ENCODE data around the gene GMPPA. TPM values are rescaled to one million over a fixed set of nuclear protein-coding genes. Genes with fewer than 3 reads are reported as not detected.

The GMPPA gene
- total RNA-seq, 1 donor from 2014 or later: 22.6 TPM

- intact Hi-C loops (cut with DNase I): no loop called here
- DNase-seq (ENCODE audit: low spot score): no peak
Observed at GRCh38 chr2:219512524-219513216, 14.0 kb downstream of the GMPPA start.

GRCh38 chr2:219513787-219514186, 15.1 kb downstream of the GMPPA start:
- intact Hi-C loops (cut with DNase I): no loop called here
- no peak for DNase-seq (ENCODE audit: low spot score)

DNA sequence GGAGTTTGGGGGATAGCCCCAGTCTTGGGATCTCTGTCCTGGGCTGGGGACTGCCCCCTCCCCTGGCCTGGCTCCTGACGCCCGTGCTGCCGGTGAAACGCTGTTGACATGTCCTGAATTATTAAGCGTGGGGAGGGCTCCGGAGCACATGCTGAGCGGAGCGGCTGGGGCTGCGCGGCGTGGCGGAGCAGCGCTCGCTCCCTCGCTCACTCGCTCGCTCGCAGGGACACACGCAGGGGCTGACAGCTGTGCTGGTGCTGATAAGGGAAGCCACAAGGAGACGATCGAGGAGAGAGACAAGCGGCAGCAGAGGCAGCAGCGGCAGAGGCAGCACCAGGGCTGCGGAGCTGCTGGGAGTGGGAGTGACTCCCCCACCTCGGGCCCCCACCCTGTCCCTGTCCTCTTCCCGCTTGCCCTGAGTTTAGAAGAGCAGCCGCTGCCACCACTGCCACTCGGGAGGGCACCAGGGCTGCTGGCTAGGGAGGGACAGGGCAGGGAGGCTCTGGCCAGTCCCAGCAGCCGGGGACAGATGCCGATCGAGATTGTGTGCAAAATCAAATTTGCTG, 15.6 kb downstream of the GMPPA start, which contains the start of gene ASIC4:
Gene ASIC4, plus strand, starts transcription at position 287 of the 566 bp plus-strand sequence. Its CDS starts 243 bp downstream, at position 530.
- DNase-seq (ENCODE audit: low spot score): no peak

DNA sequence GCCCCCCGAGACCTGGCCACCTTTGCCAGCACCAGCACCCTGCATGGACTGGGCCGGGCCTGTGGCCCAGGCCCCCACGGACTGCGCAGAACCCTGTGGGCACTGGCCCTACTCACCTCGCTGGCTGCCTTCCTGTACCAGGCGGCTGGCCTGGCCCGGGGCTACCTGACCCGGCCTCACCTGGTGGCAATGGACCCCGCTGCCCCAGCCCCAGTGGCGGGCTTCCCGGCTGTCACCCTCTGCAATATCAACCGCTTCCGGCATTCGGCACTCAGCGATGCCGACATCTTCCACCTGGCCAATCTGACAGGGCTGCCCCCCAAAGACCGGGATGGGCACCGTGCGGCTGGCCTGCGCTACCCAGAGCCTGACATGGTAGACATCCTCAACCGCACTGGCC, 16.1 kb downstream of the GMPPA start:
- no peak for DNase-seq (ENCODE audit: low spot score)
- intact Hi-C loops (cut with DNase I): no loop called here

More for the DNA sequence above, 15.6 kb downstream of the GMPPA start, which contains the start of gene ASIC4:
- intact Hi-C loops (cut with DNase I): no loop called here

DNA sequence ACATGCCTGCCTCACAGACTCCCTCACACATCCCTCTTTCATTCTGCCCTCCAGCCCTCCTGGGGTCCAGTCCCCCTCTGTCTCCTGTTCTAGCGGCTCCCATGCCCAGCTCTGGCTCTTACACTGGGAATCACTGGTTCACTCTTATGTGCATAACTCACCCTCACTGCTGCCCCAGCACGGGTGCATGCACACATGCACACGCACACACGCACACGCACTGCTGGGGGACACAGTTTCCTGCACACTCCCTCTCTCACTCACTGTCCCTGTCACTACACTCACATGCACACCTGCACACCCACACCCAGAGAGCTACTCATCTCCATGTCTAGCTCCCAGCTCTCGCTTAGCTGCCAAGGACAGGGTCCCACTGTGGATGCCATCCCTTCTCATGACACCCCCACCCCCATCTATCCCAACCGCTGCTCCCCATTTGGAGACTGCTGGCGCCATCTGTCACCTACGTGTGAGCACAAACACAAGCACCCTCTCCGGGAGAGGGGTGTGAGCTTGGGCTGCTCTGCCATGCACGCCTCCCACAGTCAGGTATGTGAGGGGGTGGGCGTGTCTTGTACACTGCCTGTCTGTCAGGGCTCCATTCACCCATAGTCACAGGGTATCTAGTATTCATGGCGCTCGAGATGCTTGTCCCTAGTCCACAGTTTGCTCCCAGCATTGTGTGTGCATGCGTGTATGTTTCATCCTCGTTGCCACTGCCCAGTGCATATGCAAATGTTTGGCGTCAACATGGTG, 17.4 kb downstream of the GMPPA start:
- no peak for DNase-seq (ENCODE audit: low spot score)
- intact Hi-C loops (cut with DNase I): no loop called here

GRCh38 chr2:219516888-219517287, 18.2 kb downstream of the GMPPA start:
- no peak for DNase-seq (ENCODE audit: low spot score)
- intact Hi-C loops (cut with DNase I): no loop called here

- DNase-seq (ENCODE audit: low spot score): no peak
- intact Hi-C loops (cut with DNase I): no loop called here
Observed at GRCh38 chr2:219517954-219518778, 19.5 kb downstream of the GMPPA start.

DNA sequence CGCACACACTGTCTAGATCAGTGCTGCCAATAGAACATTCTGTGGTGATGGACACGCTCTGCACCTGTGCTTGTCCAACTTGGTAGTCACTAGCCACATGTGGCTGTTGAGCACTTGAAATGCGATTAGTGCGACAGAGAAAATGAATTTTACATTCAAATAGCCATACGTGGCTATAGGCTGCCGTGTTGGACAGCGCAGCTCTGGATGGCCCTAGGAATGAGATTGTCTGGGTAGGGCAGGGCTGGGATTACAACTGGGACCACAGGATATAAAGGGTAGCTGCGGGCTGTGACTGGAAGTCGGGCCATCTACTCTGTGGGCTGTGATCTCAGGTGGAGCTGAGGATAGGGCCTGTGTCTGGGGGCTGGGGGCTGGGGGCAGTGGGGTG, 20.8 kb downstream of the GMPPA start:
- DNase-seq (ENCODE audit: low spot score): no peak
- intact Hi-C loops (cut with DNase I): no loop called here

GRCh38 chr2:219520079-219520478, 21.4 kb downstream of the GMPPA start:
- intact Hi-C loops (cut with DNase I): loop anchor here (2.0 kb wide), 2 partner anchors 61 to 117 kb away; no protein-coding TSS in a partner anchor

GRCh38 chr2:219521066-219521880, 22.6 kb downstream of the GMPPA start:
- intact Hi-C loops (cut with DNase I): loop anchor here (2.0 kb wide), 2 partner anchors 62 to 118 kb away; no protein-coding TSS in a partner anchor
- DNase-seq (ENCODE audit: low spot score): no peak

More at GRCh38 chr2:219520079-219520478, 21.4 kb downstream of the GMPPA start:
- DNase-seq (ENCODE audit: low spot score): no peak

DNA sequence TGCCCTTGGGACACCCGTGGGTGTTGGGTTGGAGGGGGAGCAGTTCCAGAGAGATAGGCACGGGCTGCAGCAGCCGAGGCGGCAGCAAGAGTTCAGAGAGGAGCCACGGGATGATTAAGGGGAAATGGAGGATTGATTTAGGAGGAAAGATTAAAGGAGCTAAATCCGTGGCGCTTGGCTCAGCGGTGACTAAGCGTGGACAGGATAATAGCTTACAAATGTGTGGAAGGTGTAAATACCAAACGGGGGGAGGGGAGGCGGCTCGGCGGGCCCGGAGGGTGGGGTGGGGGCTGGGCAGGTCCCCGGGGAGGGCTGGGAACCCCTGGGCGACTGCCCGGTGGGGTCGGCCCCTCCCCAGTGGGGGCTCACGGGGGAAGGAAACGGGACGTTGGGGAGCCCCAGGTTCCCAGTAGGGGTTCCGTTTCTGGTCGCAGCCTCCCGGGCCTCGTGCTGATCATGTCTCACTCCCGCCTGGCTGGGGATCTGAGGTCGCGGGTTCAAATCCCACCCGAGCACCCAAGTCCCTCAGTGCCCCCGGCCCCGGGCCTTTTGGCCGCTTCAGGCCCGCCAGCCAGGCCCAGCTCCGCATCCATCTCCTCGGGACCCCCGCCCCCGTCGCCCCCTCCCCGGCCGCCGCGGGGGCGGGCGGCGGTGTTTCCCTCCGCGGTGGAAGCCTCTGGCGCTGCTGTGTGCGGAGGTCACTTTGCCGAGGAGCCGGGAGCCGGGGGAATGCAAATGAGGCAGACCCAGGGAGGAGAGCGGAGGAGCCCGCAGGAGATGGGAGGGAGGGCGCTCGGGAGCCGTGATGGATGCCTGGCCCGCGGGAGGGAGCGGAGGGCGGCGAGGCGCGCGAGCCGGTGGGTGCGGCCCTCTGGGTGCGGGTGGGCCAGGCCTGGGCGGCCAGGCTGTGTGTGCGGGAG, 23.7 kb downstream of the GMPPA start:
- intact Hi-C loops (cut with DNase I): no loop called here
- no peak for DNase-seq (ENCODE audit: low spot score)

GRCh38 chr2:219523031-219523671, 24.5 kb downstream of the GMPPA start:
- intact Hi-C loops (cut with DNase I): no loop called here
- no peak for DNase-seq (ENCODE audit: low spot score)

GRCh38 chr2:219524817-219525216, 26.1 kb downstream of the GMPPA start:
- no peak for DNase-seq (ENCODE audit: low spot score)
- intact Hi-C loops (cut with DNase I): loop anchor here (5.0 kb wide), 1 partner anchor 48 kb away; no protein-coding TSS in a partner anchor

DNA sequence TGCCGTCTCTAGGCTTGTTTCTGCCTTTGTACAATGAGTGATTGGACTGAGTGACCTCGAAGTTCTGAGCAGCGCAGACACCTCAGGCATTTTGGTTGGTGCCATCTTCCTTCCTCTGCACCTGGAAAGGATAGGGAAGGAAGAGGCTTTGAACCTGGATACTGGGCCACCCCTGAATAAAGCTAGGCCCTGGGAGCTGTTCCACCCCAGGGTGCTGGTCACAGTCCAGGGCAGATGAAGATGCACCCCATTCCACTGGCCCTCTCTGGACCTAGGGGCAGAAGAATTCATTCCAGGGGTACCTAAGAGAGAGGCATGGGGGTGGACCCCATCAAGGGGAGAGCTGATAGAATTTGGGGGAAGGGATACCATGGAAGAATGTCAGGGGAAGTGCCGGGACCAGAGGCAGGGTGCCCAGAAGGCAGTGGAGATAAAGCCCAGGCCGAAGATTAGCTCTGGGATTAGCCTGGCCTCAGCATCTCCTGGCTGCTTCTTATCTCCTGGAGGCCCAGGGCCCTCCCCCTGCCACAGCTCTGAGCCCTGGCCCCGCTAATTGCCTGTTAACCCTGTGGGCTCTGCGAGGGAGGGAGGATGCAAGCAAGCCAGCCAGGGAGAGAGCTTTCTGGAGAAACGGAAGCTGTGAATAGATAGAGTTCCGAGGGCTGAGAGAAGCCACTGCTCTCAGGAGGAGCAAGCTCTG, 27.0 kb downstream of the GMPPA start:
- DNase-seq (ENCODE audit: low spot score): no peak
- intact Hi-C loops (cut with DNase I): loop anchor here (5.0 kb wide), 1 partner anchor 48 kb away; no protein-coding TSS in a partner anchor

DNA sequence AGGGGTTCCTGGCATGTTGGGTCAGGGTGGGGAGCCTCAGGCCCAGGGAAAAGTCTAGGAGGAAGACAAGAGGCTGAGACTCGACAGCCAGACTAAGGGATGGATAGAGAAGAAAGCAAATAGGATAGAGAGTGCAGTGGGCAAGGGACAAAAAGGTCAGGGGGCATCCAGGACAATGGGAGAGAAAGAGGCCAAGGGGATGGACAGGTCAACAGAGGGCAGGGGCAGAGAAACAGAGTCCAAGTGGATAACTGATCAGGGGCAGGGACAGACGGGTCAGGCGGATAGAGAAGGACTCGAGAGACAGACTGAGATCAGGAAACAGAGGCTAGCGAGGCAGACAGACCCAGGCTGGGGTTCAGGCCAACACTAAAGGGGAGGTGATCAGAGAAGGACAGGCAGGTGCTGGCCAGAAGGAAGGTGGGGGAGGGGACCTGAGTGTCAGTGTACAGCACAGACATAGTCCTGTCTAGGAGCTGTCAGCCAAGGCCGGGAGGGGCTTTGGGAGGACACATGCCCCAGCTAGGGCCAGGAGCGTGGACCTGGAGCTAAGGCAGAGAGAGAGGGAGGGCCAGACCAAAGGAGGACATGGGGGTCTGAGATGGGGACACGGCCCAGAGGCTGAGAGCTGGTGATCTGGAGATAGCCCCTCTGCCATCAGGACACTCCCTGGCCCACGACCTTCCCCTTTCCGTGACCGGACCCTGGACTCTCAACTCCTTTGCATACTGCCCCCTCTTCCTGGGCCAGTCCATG, 27.8 kb downstream of the GMPPA start:
- no peak for DNase-seq (ENCODE audit: low spot score)
- intact Hi-C loops (cut with DNase I): loop anchor here (5.0 kb wide), 1 partner anchor 49 kb away; no protein-coding TSS in a partner anchor

DNA sequence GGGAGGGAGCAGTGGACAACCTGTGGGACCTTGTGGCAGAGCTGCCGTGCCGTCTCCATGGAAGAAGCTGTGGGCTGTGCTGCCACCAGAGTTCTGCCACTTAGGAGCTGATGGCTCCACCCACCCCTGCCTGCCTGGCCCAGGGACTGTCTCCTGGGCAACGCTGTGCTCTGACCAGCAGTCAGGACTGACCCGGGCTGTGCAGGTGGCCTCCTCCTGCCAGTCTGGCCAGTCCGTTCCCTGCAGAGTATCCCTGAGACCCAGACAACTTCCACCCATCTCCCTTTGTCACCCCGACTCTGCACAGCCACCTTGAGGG, 28.3 kb downstream of the GMPPA start:
- no peak for DNase-seq (ENCODE audit: low spot score)
- intact Hi-C loops (cut with DNase I): loop anchor here (5.0 kb wide), 1 partner anchor 50 kb away; no protein-coding TSS in a partner anchor

All from cardiac septum (tissue), 1 donor.